BE2C (cell line): Measurements from ENCODE around the gene DPM3.

Experiments used
- DNase-seq: peaks from one replicate; pipeline ENCODE4 v3.0.0-alpha.2; 2020
- H3K27me3 ChIP-seq: fragments of 250-450 bp; sonication (Bioruptor Pico); 2 replicates; pipeline ENCODE4 v1.5.1; 2020; ENCODE audit warnings: mild to moderate bottlenecking
- H3K36me3 ChIP-seq: fragments of 250-450 bp; sonication (Bioruptor Pico); 2 replicates; pipeline ENCODE4 v1.5.1; 2020; ENCODE audit warnings: mild to moderate bottlenecking
- H3K4me1 ChIP-seq: fragments of 250-450 bp; sonication (Bioruptor Pico); 2 replicates; pipeline ENCODE4 v1.5.1; 2020
- H3K4me3 ChIP-seq: 2 replicates; pipeline ENCODE4 v1.5.1; 2011; ENCODE audit warnings: low read depth, low read length
- H3K9me3 ChIP-seq: fragments of 250-450 bp; sonication (Bioruptor Pico); 2 replicates; pipeline ENCODE4 v1.5.1; 2020
- CTCF ChIP-seq: IDR thresholded peaks from 2 replicates; pipeline ENCODE4 v1.5.1; 2012; ENCODE audit warnings: mild to moderate bottlenecking, low read depth, low read length

DPM3 gene

GRCh38 chr1:155099331-155099730 is 41.0 kb downstream of the DPM3 start:
- Histone ChIP-seq H3K4me1 (peaks cover under 1% of the 10 kb centered on the region; the same call in 1 of the 2 replicates), H3K9me3 (no peaks in the 10 kb centered on the region), H3K27me3 (no peaks in the 10 kb centered on the region; the same call in 1 of the 2 replicates), H3K36me3 (no peaks in the 10 kb centered on the region), H3K4me3 (no peak overlapping the region)
- no peak for DNase-seq
- TF ChIP-seq CTCF, result no peak

- no peak for DNase-seq
- Histone ChIP-seq H3K36me3 (no peaks in the 10 kb centered on the region), H3K27me3 (no peaks in the 10 kb centered on the region; the same call in 1 of the 2 replicates), H3K4me1 (peaks cover 17% of the 10 kb centered on the region), H3K4me3 (no peak overlapping the region), H3K9me3 (no peaks in the 10 kb centered on the region)
- TF ChIP-seq CTCF, result no peak
Measured at GRCh38 chr1:155094622-155094948, 45.7 kb downstream of the DPM3 start.

- H3K4me1 ChIP-seq, result peaks cover 17% of the 10 kb centered on the region
- H3K4me3 ChIP-seq, result no peak overlapping the region
- H3K27me3 ChIP-seq, result no peaks in the 10 kb centered on the region; the same call in 1 of the 2 replicates
- no peaks in the 10 kb centered on the region for H3K36me3 ChIP-seq
- DNase-seq, result peak; percentile 85
- H3K9me3 ChIP-seq, result no peaks in the 10 kb centered on the region
- peak; percentile 51 for TF ChIP-seq CTCF
Measured at GRCh38 chr1:155093911-155094621, 46.3 kb downstream of the DPM3 start.

GRCh38 chr1:155092641-155093040 is 47.7 kb downstream of the DPM3 start:
- Histone ChIP-seq H3K4me1 (peaks cover 17% of the 10 kb centered on the region), H3K27me3 (no peaks in the 10 kb centered on the region; the same call in 1 of the 2 replicates), H3K4me3 (no peak overlapping the region), H3K9me3 (no peaks in the 10 kb centered on the region), H3K36me3 (no peaks in the 10 kb centered on the region)
- DNase-seq, result no peak
- TF ChIP-seq CTCF, result no peak

DNA sequence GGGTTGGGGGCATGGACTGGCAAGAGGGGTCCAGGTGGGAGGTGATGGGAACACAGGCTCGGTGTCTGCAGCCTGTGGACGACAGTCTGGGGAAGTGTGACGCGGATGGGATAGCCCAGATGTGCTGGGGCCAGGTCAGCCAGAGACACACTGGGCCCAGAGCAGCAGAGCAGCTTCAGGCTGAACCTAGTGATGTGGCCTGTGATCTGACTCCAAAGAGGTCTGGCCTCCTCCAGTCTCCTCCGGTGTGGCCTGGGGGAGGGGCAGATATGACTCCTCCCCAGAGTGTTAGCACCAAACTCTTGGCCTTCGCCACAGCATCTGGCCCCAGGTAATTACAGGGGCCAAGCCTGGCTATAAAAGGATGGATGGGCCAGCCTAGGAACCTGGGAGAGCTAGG is 48.2 kb downstream of the DPM3 start:
- H3K27me3 ChIP-seq, result no peaks in the 10 kb centered on the region; the same call in 1 of the 2 replicates
- no peak for TF ChIP-seq CTCF
- H3K4me1 ChIP-seq, result peaks cover 17% of the 10 kb centered on the region
- H3K4me3 ChIP-seq, result no peak overlapping the region
- no peak for DNase-seq
- H3K36me3 ChIP-seq, result no peaks in the 10 kb centered on the region
- no peaks in the 10 kb centered on the region for H3K9me3 ChIP-seq
